ENCODE results near the gene SRL. TPM values are rescaled to one million over a fixed set of nuclear protein-coding genes. Genes with fewer than 3 reads are reported as not detected.

The SRL gene
- total and polyA plus RNA-seq, 2 of the 13 experiments (the other 11 are each of a cell fraction or from before 2014, with no cell fraction given): 0.05 TPM; not detected in 1

DNA sequence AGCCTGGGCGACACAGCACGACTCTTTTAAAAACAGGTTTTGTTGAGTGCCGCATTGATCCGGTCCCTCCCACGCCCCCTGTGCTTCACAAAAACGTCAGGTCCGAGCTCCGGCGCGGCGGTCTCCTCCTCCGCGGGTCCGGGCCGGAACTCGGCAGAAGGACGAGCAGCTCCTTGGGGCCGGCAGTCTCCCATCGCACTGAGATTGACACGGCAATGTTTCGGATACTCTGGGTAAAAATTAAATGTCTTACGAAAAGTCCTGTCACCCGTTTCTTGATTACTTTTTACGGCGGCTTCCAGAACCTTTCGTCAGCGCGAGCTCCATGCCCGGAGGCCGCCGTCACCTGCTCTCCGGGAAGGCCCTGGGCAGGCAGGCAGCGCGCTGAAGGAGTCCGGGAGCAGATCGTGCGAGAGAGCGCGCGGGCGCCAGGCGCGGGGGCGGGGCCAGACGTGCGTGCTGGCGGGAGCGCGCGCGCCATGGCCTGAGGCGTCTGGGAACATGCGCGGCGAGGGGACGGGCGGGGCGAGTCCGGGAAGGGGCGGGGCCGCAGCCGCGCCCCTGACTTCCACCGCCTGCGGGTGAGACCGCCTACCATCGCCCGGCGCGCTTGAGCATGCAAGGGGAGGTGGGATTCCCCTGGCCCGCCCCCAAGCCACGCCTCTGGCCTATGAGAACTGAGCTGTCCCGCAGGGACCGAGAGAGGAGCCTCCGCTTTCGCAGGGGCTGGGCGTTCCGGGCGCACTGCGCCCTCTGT lies 11.7 kb upstream of the SRL start (continued):
- no peak for TF ChIP-seq ZNF737 (CRISPR knock-in tag; IDR thresholded peaks at IDR 0.05; ENCODE audit: borderline replicate concordance)
- TF ChIP-seq ZNF34 (CRISPR knock-in tag; IDR thresholded peaks at IDR 0.05; ENCODE audit: borderline replicate concordance): no peak
- peak; percentile 60; the same call in 1 of the 2 replicates for TF ChIP-seq RFXAP (CRISPR knock-in tag; IDR thresholded peaks at IDR 0.05; ENCODE audit: borderline replicate concordance)
- TF ChIP-seq ZNF446 (CRISPR knock-in tag; IDR thresholded peaks at IDR 0.05): 0 out of 2 replicates have a peak, but pooled peaks have one; percentile 69
- TF ChIP-seq CEBPG (CRISPR knock-in tag; IDR thresholded peaks at IDR 0.05): 0 out of 2 replicates have a peak, but pooled peaks have one; percentile 31
- TF ChIP-seq, protein P1, sequence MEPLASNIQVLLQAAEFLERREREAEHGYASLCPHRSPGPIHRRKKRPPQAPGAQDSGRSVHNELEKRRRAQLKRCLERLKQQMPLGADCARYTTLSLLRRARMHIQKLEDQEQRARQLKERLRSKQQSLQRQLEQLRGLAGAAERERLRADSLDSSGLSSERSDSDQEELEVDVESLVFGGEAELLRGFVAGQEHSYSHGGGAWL (CRISPR knock-in tag; IDR thresholded peaks at IDR 0.05): peak; percentile 40; the same call in 1 of the 2 replicates
- TF ChIP-seq, protein P2, sequence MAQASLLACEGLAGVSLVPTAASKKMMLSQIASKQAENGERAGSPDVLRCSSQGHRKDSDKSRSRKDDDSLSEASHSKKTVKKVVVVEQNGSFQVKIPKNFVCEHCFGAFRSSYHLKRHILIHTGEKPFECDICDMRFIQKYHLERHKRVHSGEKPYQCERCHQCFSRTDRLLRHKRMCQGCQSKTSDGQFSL (CRISPR knock-in tag; IDR thresholded peaks at IDR 0.05): no peak
- TF ChIP-seq MBD4 (IDR thresholded peaks at IDR 0.05; ENCODE audit: borderline replicate concordance, low read length): no peak
- no peak for TF ChIP-seq TCF12 (IDR thresholded peaks at IDR 0.05)
- TF ChIP-seq TCF12 (CRISPR knock-in tag; IDR thresholded peaks at IDR 0.05): no peak
- no peak for TF ChIP-seq MEIS1 (CRISPR knock-in tag; IDR thresholded peaks at IDR 0.05; ENCODE audit: borderline replicate concordance)
- TF ChIP-seq, protein P3, sequence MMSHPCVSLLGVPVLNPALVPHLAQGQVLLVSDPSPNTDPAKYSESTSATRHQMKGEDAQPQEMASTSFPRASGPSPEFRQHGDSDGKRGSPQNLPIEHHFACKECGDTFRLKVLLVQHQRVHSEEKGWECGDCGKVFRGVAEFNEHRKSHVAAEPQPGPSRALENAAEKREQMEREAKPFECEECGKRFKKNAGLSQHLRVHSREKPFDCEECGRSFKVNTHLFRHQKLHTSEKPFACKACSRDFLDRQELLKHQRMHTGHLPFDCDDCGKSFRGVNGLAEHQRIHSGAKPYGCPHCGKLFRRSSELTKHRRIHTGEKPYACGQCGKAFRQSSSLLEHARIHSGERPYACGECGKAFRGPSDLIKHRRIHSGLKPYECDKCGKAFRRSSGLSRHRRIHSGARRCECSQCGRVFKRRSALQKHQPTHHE (CRISPR knock-in tag; IDR thresholded peaks at IDR 0.05; ENCODE audit: borderline replicate concordance): peak; percentile 75
- no peak for TF ChIP-seq ATAD3A (CRISPR knock-in tag; IDR thresholded peaks at IDR 0.05)
- no peak for TF ChIP-seq HHEX (CRISPR knock-in tag; IDR thresholded peaks at IDR 0.05)
- TF ChIP-seq, protein P4, sequence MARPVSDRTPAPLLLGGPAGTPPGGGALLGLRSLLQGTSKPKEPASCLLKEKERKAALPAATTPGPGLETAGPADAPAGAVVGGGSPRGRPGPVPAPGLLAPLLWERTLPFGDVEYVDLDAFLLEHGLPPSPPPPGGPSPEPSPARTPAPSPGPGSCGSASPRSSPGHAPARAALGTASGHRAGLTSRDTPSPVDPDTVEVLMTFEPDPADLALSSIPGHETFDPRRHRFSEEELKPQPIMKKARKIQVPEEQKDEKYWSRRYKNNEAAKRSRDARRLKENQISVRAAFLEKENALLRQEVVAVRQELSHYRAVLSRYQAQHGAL (CRISPR knock-in tag; IDR thresholded peaks at IDR 0.05; ENCODE audit: not compliant biosample characterization): no peak
- TF ChIP-seq ZFP62 (CRISPR knock-in tag; IDR thresholded peaks at IDR 0.05): no peak
- TF ChIP-seq ZNF841 (CRISPR knock-in tag; IDR thresholded peaks at IDR 0.05; ENCODE audit: borderline replicate concordance): 0 out of 2 replicates have a peak, but pooled peaks have one; percentile 42
- no peak; the same call in 1 of the 2 replicates for TF ChIP-seq ADNP (CRISPR knock-in tag; IDR thresholded peaks at IDR 0.05)
- TF ChIP-seq HNRNPUL1 (IDR thresholded peaks at IDR 0.05; ENCODE audit: low read depth, low read length): 0 out of 2 replicates have a peak, but pooled peaks have one; percentile 17
- TF ChIP-seq, protein P5, sequence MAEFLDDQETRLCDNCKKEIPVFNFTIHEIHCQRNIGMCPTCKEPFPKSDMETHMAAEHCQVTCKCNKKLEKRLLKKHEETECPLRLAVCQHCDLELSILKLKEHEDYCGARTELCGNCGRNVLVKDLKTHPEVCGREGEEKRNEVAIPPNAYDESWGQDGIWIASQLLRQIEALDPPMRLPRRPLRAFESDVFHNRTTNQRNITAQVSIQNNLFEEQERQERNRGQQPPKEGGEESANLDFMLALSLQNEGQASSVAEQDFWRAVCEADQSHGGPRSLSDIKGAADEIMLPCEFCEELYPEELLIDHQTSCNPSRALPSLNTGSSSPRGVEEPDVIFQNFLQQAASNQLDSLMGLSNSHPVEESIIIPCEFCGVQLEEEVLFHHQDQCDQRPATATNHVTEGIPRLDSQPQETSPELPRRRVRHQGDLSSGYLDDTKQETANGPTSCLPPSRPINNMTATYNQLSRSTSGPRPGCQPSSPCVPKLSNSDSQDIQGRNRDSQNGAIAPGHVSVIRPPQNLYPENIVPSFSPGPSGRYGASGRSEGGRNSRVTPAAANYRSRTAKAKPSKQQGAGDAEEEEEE (CRISPR knock-in tag; IDR thresholded peaks at IDR 0.05; ENCODE audit: borderline replicate concordance): no peak
- TF ChIP-seq MTF2 (CRISPR knock-in tag; IDR thresholded peaks at IDR 0.05; ENCODE audit: borderline replicate concordance): no peak
- peak; percentile 64 for TF ChIP-seq GABPB1 (CRISPR knock-in tag; IDR thresholded peaks at IDR 0.05)
- TF ChIP-seq SAP130 (CRISPR knock-in tag; IDR thresholded peaks at IDR 0.05; ENCODE audit: low read depth): peak; percentile 83
- no peak for TF ChIP-seq SYNCRIP (IDR thresholded peaks at IDR 0.05; ENCODE audit: insufficient read depth, low read depth, low read length)
- peak; percentile 96 for TF ChIP-seq STAG1 (CRISPR knock-in tag; IDR thresholded peaks at IDR 0.05)
- no peak; the same call in 1 of the 2 replicates for TF ChIP-seq ZMYM2 (CRISPR knock-in tag; IDR thresholded peaks at IDR 0.05)

All from HepG2 (cell line).